OCI-LY1 (cell line): Measurements from ENCODE around the gene ME3.

ENCODE experiments used
- H2AFZ ChIP-seq: fragments of 200-600 bp; sonication (generic), shearing (Covaris generic); 2 replicates; pipeline ENCODE4 v1.6.0; 2014; ENCODE audit warnings: antibody characterized with exemption, mild to moderate bottlenecking, low read length
- H3F3A ChIP-seq: fragments of 200-600 bp; sonication (generic), shearing (Covaris generic); 2 replicates; pipeline ENCODE4 v1.6.0; 2014; ENCODE audit warnings: mild to moderate bottlenecking, antibody characterized with exemption, low read length, moderate library complexity; ENCODE audit not compliant: insufficient read depth
- H3K27ac ChIP-seq: fragments of 200-600 bp; sonication (generic); 2 replicates; pipeline ENCODE4 v1.5.1; 2014; ENCODE audit warnings: low read length, mixed run types, mild to moderate bottlenecking, low read depth; ENCODE audit not compliant: poor library complexity, severe bottlenecking
- H3K27me3 ChIP-seq: fragments of 200-600 bp; sonication (generic); 2 replicates; pipeline ENCODE4 v1.6.0; 2014; ENCODE audit warnings: antibody characterized with exemption, mild to moderate bottlenecking, low read length, moderate library complexity; ENCODE audit not compliant: insufficient read depth
- H3K36me3 ChIP-seq: fragments of 200-600 bp; sonication (generic); 2 replicates; pipeline ENCODE4 v1.6.1; 2014; ENCODE audit warnings: mild to moderate bottlenecking, antibody characterized with exemption, low read length, moderate library complexity, mixed read lengths; ENCODE audit not compliant: insufficient read depth
- H3K4me1 ChIP-seq: fragments of 200-600 bp; sonication (generic); 2 replicates; pipeline ENCODE4 v1.5.1; 2014; ENCODE audit warnings: mild to moderate bottlenecking, low read length, moderate library complexity; ENCODE audit not compliant: insufficient read depth, severe bottlenecking
- H3K4me2 ChIP-seq: fragments of 200-600 bp; sonication (generic), shearing (Covaris generic); 2 replicates; pipeline ENCODE4 v1.6.1; 2014; ENCODE audit warnings: low read length
- H3K4me3 ChIP-seq: fragments of 200-600 bp; sonication (generic); 2 replicates; pipeline ENCODE4 v1.5.1; 2014; ENCODE audit warnings: low read length, low read depth, mild to moderate bottlenecking, mixed read lengths; ENCODE audit not compliant: poor library complexity, severe bottlenecking
- H3K79me2 ChIP-seq: fragments of 200-600 bp; shearing (Covaris generic); 2 replicates; pipeline ENCODE4 v1.6.1; 2016; ENCODE audit warnings: mixed run types, low read length, mixed read lengths; ENCODE audit not compliant: insufficient read depth
- H3K9ac ChIP-seq: fragments of 200-600 bp; sonication (generic), shearing (Covaris generic); 2 replicates; pipeline ENCODE4 v1.6.1; 2014; ENCODE audit warnings: mild to moderate bottlenecking, low read length, mixed read lengths
- H3K9me2 ChIP-seq: fragments of 200-600 bp; sonication (generic), shearing (Covaris generic); 2 replicates; pipeline ENCODE4 v1.6.1; 2014; ENCODE audit warnings: low read depth, mild to moderate bottlenecking, low read length, mixed read lengths
- H3K9me3 ChIP-seq: fragments of 200-600 bp; shearing (Covaris generic); 2 replicates; pipeline ENCODE4 v1.6.1; 2014; ENCODE audit warnings: low read length, mixed read lengths
- H4K20me1 ChIP-seq: fragments of 200-600 bp; sonication (generic), shearing (Covaris generic); 2 replicates; pipeline ENCODE4 v1.6.0; 2016; ENCODE audit warnings: mild to moderate bottlenecking, low read length; ENCODE audit not compliant: insufficient read depth
- EZH2 ChIP-seq: fragments of 200-600 bp; sonication (generic), shearing (Covaris generic); IDR thresholded peaks from 2 replicates; pipeline ENCODE4 v1.8.0; 2017; ENCODE audit warnings: borderline replicate concordance, mixed run types, mild to moderate bottlenecking, antibody characterized with exemption, low read length, moderate library complexity, mixed read lengths
- TF ChIP-seq, protein P1 (sequence below): fragments of 200-600 bp; sonication (generic), shearing (Covaris generic); IDR thresholded peaks from 2 replicates; pipeline ENCODE4 v1.5.1; 2017; ENCODE audit warnings: mild to moderate bottlenecking, antibody characterized with exemption, low read length, moderate library complexity, mixed read lengths

ME3 gene

DNA sequence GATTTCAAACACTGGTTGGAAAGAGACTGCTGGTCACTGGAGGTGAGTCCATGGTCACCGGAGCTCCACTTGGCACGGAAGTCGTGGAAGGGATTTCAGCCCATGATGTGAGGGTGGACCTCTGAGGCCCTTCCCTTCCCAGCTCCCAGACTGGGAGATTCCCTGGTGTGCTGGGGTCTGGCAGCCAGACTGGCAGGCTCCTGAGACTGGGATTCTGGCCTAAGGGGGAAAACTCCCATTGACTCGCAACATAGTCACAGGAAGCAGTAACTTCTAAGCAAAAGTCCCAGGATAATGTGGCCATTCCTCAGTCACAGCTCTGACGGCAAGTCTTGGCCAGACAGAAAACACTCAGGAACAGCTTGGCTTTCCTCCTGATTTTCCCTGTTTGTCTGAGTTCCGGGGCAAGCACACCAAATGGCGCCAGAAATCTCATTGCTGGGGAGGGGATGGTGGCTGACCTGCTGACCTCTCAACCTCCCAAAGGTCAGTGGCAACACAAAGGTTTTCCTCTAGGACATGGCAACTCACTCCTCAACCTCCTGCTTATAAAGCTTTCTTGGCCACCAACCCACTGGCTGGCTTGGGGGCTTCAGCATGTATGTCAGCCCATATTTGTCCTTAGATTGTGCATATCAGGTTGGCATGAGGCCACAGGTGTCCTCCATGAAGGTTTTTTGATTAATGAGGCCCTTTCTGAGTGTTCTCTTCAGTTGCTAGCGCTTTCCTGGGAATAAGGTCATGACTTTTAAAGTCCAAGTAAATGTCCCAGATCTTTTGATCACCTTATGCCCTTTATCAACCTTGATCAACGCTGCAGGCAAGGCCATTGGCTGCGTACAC lies 198.2 kb downstream of the ME3 start:
- no peak overlapping the region for H3K4me3 ChIP-seq
- H3K79me2 ChIP-seq, result no peaks in the 10 kb centered on the region
- H2AFZ ChIP-seq, result no peak overlapping the region
- H3F3A ChIP-seq, result no peaks in the 10 kb centered on the region
- H3K9me3 ChIP-seq, result no peaks in the 10 kb centered on the region
- H3K4me2 ChIP-seq, result no peak overlapping the region
- H3K27me3 ChIP-seq, result no peaks in the 10 kb centered on the region; the same call in 1 of the 2 replicates
- H3K9ac ChIP-seq, result no peak overlapping the region
- no peak overlapping the region for H3K27ac ChIP-seq
- no peaks in the 10 kb centered on the region for H3K9me2 ChIP-seq
- H3K4me1 ChIP-seq, result no peaks in the 10 kb centered on the region
- no peaks in the 10 kb centered on the region for H3K36me3 ChIP-seq
- TF ChIP-seq, protein P1, sequence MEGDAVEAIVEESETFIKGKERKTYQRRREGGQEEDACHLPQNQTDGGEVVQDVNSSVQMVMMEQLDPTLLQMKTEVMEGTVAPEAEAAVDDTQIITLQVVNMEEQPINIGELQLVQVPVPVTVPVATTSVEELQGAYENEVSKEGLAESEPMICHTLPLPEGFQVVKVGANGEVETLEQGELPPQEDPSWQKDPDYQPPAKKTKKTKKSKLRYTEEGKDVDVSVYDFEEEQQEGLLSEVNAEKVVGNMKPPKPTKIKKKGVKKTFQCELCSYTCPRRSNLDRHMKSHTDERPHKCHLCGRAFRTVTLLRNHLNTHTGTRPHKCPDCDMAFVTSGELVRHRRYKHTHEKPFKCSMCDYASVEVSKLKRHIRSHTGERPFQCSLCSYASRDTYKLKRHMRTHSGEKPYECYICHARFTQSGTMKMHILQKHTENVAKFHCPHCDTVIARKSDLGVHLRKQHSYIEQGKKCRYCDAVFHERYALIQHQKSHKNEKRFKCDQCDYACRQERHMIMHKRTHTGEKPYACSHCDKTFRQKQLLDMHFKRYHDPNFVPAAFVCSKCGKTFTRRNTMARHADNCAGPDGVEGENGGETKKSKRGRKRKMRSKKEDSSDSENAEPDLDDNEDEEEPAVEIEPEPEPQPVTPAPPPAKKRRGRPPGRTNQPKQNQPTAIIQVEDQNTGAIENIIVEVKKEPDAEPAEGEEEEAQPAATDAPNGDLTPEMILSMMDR, result no peak
- H4K20me1 ChIP-seq, result no peaks in the 10 kb centered on the region

DNA sequence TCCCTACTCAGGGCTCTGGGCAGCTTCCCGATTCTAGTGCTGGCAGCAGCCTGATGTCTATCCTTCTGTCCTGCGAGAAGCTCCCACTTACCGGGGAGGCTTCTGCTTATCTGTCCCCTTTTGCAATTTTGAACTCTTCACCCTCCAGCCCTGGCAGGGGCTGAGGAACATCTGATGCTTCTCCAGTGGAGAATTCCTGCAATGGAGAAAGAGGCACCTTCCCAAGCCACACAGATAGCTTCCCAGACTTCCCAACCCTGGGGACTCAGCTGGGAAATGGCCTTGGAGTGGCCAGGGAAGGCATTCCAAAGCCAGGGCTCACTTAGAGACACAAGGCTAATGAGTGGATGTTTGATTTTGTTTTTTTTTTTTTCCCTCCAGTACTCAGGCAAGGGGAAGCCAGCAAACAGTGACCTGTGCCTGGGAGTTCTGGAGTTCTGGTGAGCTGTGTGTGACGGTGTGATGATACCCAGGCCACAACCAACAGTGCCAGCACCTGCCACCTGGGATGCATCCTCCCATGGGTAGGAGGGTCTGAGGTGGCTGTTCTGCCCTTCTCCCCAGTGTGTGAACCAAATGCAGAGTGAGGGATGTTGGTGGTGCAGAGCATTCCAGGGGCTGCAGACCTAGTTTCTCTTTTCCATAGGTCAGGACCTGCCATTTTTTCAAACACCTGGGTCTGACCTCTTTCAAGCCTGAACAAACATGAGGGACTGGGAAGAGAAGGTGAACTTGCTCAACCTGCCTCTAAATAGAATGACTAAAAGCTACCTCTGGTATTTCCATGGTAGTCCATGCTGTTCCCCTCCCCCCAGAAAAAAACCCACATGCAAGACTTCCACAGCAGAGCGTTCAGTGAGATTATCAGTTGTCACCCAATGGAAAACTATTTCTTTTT lies 202.7 kb downstream of the ME3 start:
- no peak for TF ChIP-seq EZH2
- TF ChIP-seq, protein P1, result no peak

DNA sequence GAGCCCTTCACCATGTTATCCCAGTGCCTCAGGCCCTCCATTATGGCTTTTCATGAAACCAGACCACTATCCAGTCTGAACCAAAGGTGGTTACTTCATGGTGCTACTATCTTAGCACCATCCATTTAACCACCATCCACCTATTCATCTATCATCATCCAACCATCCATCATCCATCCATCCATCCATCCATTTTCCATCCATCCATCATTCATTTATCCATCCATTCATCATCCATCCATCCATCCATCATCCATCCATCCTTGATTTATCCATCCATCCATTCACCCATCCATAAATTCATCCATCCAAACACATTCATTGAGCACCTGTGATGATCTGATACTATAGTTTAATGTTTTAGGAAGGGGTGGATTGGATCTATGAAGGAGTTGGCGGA lies 204.2 kb downstream of the ME3 start:
- no peaks in the 10 kb centered on the region for H3K9me2 ChIP-seq
- no peak overlapping the region for H3K27ac ChIP-seq
- H3K4me1 ChIP-seq, result no peaks in the 10 kb centered on the region

More for the DNA sequence above, 202.7 kb downstream of the ME3 start:
- Histone ChIP-seq H3K4me3 (no peak overlapping the region), H3K79me2 (no peaks in the 10 kb centered on the region), H3K4me2 (no peak overlapping the region), H3K9me3 (no peaks in the 10 kb centered on the region), H3K36me3 (no peaks in the 10 kb centered on the region), H3K27me3 (no peaks in the 10 kb centered on the region; the same call in 1 of the 2 replicates), H3K27ac (no peak overlapping the region), H3K4me1 (no peaks in the 10 kb centered on the region), H4K20me1 (no peaks in the 10 kb centered on the region), H3F3A (no peaks in the 10 kb centered on the region), H2AFZ (no peak overlapping the region), H3K9ac (no peak overlapping the region), H3K9me2 (no peaks in the 10 kb centered on the region)

More for the DNA sequence above, 204.2 kb downstream of the ME3 start:
- H3K79me2 ChIP-seq, result no peaks in the 10 kb centered on the region
- no peaks in the 10 kb centered on the region for H3K9me3 ChIP-seq
- no peak overlapping the region for H3K4me3 ChIP-seq
- no peaks in the 10 kb centered on the region for H3K36me3 ChIP-seq
- H4K20me1 ChIP-seq, result no peaks in the 10 kb centered on the region
- H3F3A ChIP-seq, result no peaks in the 10 kb centered on the region
- no peak overlapping the region for H2AFZ ChIP-seq
- no peak overlapping the region for H3K4me2 ChIP-seq
- no peak for TF ChIP-seq EZH2
- TF ChIP-seq, protein P1, result no peak
- H3K27me3 ChIP-seq, result no peaks in the 10 kb centered on the region; the same call in 1 of the 2 replicates
- no peak overlapping the region for H3K9ac ChIP-seq
